Middle frontal gyrus (tissue), 1 donor: ENCODE results near the gene CCR7.

Experiments used
- DNase-seq: peaks from one replicate; pipeline ENCODE4 v3.0.0-alpha.2; 2015; ENCODE audit warnings: low spot score; ENCODE audit errors: extremely low spot score

The CCR7 gene

DNA sequence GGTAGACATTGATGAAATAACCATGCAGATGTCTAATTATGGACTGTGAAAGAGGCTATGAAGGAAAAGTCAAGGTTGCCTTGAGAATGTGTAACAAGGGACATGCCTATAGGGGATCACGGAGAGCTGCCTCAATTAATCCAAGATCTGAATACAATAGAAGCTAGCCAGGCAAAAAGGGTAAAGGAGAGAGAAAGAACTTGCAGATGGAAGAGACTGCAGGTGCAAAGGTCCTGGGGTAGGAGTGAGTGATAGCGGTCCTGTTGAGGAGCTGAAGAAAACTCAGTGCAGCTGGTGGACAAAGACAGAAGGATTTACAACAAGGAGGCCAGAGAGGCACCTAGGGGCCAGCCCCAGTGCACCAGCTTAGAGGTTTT is 48.0 kb downstream of the CCR7 start:
- no peak for DNase-seq

DNA sequence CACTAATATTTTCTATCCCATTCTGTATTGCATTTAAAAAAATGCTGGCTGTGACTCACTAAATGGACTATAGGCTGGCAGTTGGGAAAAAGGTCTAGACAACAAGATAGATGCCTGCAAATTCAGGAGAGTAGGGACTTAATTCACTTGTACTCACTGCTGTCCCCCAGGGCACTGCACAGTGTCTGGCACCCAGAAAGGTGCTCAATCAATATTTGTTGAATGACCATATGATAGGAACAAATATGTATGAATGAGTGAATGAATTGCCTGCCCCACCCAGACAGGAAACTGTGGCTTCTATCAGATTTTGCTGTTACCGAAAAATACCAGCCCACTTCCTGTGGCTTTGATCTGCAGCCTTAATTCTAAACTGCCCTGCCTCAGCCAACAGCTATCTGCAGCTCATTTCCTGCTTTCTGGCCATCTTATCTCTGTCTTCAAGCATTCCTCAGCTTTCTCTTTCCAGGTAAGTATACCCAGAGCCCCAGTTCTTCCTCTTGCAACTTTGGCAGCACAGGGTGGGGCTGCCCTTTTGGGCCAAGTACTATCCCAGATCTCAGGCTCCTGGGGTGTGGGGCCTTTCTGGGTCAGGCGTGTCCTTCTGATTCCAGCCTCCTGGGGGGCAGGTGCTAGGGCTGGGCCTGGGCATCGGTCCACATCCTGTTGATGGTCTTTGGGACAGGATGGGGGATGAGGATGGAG is 48.5 kb downstream of the CCR7 start:
- DNase-seq, result no peak

DNA sequence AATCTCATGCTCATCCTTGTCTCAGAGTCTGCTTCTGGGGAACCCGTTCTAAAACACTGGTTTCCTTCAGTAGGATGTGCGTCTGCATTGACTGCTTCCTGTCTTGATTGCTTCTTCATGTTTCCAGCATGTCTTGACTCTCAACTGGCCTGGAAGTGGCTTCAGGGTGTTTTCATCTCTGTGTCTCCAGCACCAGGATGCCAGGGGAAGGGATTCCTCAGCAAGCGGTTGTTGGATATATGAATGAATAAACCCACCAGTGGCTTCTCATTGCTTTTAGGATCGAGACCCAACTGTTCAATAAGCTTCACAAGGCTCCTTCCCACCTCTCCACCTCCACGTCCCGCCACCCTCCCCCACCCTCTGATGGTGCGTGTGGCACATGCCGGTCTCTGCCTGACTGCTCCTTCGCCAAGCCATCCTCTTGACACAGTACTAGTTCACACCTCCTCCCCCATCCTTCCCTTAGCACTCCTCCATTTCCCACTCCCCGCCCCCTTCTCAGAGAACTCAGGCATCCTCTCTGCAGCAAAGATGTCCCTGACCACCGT is 49.7 kb downstream of the CCR7 start:
- DNase-seq, result no peak

DNA sequence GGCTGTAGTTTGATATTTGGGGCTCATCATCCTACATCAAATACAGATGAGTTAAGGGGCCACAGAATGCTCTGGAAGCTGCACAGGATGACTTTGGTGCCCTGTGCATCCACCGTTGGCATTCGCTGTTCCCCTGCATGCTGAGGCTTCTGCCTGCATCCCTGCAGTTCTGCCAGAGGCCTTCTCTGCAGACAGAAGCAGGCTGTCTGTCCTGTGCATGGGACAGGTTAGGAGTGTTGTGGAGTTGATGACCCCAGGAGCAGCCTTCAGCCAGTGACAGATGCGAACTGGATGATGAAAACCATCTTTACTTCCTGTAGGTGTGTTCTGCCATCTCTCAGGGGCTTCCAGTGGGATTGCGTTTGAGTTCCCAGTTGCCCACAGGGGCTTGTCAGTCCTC is 50.3 kb downstream of the CCR7 start:
- no peak for DNase-seq

DNA sequence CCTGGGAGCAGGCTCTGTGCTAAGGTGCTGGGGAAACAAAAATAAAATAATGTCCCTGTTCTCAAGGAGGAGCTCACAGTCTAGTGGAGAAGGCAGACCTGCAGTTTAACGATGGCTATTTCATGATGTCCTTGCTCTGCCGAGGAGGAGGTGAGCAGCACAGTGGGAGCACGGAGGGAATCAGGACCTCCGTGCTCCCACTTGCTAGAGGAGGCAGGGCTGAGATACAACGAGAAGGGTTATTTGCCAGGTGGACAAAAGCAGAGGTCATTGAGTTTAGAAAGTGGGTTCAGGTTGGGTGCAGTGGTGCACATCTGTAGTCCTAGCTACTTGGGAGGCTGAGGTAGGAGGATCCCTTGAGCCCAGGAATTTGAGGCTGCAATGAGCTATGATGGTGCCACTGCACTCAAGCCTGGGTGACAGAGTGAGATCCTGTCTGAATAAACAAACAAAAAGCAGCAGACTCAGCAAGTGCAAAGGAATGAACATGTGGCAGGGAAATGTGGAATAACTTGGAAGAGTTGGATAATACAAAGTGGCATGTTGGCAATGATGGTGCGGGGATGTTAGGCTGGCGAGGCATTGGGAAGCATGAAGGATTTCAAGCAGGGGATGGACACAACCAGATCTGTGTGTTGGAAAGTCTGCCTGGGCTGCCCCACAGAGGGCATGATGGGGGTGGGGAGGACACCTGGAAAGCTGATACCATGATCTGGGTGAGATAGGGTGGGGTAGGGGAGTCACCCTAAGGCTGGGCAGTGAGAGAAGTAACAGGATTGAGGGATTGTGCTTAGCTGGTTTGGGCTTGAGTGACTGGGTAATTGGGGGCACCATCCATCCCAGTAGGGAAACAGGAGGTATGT is 51.0 kb downstream of the CCR7 start:
- no peak for DNase-seq

DNA sequence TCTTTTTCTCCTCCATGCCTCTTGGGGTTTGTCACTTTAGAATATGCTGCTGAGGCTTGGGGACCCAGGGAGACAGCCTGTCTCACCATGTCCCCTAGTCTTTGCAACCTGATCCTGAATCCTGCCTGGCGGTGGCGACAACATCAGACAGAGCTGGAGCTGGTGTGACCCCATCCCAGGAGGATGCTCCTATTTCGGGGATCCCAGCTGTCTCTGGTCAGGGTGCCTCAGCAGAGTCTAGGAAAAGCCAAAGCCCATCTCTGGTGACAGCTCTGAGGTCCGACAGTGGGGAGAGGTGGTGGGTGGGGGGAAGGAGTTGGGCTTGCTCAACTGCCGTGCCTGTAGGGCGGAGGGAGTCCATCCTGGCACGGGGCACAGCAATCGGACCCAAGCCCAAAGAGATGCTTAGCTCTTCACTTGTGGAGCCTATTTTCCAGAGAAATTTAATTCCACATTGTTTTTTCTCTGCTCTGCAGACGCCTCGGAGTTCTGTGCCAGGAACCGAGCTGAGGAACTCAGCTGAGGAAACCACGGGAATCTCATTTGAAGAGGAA is 53.5 kb downstream of the CCR7 start:
- no peak for DNase-seq

DNA sequence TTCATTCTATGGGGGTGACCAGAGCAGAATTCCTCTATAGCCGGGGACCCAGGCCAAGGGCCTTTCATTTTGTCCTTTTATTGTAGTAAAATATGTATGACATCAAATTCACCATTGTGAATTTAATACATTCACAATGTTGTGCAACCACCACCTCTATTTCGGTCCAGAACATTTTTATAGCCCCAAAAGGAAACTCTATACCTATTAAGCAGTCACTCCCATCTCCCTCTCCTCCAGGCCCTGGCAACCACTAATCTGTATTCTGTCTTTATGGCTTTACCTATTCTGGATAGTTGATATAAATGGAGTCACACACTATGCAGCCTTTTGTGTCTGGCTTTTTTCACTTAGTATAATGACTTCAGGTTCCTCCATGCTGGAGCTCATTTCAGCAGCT is 54.1 kb downstream of the CCR7 start:
- DNase-seq, result no peak

DNA sequence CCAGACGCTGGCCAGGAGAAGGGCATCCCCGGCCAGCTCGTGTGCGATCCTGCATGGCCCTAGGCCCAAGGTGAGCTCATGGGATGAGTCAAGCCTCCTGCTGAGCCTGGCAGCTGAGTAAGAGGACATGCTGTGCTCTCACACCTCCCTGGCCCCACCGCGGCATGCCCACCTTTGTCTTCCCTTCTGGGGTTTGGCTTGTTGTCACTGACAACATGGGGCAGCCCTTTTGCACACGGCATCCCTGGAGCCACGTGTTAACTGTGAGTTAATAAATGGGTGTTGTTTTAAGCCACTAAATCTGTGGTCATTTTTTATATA is 55.0 kb downstream of the CCR7 start:
- no peak for DNase-seq

DNA sequence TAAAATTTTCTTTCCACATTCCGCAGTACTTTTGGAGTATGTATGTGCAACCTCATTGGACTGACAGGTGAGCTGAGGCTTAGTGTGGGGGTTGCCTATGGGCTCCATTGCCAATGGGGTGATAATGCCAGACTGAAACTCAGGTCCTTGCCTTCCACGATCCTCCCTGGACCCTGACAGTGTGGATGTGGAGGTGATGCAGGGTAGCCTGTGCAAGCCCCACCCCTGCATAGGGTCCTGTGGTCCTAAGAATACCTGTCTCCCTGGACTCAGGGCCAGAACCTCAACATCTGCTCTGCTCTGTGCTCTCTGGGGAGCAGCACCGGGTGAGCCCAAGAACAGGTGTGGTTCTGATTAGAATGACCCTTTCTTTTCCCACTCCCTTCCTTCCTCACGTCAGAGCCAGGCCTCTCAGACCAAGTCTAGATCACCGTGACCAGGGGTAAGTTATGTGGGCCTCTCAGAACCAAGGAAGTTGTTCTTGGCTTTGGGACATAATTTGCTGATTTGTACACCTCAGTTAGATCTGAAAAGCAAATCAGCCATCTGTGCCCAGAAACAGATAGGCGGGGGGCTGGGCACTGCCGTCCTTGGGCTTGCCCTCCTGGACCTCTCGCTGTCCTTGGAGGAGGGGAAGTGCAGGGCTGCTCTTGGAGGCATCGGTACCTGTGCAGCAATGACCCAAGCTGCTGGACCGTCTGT is 55.5 kb downstream of the CCR7 start:
- DNase-seq, result no peak

DNA sequence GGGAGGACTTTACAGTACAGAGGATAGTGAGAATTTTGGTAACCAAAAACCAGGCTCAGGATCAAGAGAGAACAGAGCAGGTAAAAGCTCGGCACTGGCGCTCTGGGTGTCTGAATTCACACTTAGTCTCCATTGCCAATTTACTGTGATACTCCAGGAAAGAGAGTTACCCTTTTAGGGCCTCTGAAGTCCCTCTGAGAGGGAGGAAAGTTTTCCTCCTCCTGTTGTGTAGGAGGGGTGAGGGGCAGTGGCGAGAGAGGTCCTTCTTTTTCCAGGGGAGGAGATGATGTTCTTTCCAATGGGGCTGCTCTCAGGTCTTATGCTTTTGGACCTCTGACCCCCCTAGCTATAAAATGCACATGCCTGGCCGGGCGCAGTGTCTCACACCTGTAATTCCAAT is 58.5 kb downstream of the CCR7 start:
- DNase-seq, result no peak
